Breast epithelium (tissue), 3 donors: ENCODE measurements around the gene C3orf80.

Experiments
- POLR2A ChIP-seq: fragments of 450-650 bp; IDR thresholded peaks from one replicate; pipeline ENCODE4 v1.6.1; 2016; ENCODE audit warnings: antibody characterized with exemption, mild to moderate bottlenecking, moderate library complexity
- TF ChIP-seq, protein P1 (sequence below), 3 donors: fragments of 450-650 bp; IDR thresholded peaks; one replicate each; pipeline ENCODE4 v1.5.1; 2016 to 2017; ENCODE audit warnings: antibody characterized with exemption in 3 of 3, mild to moderate bottlenecking in 3 of 3, moderate library complexity in 3 of 3

DNA sequence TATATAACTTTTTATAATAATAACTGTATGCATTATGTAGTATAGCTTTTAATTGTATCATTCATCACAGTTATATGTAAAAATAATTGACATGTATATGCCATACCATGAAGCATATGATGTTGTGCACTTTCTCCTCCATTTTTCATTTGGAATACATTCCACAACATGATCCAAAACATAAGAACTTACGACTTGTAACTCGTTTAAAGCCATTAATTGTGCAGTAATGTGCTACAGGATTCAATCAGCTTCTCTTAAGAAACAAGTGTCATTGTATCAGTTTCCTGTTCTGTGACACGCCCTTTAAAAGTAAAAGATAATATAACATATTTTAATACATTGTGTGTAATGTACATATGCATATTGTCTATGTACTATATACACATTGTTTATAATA, 2.2 kb downstream of the C3orf80 start:
- TF ChIP-seq, protein P1, sequence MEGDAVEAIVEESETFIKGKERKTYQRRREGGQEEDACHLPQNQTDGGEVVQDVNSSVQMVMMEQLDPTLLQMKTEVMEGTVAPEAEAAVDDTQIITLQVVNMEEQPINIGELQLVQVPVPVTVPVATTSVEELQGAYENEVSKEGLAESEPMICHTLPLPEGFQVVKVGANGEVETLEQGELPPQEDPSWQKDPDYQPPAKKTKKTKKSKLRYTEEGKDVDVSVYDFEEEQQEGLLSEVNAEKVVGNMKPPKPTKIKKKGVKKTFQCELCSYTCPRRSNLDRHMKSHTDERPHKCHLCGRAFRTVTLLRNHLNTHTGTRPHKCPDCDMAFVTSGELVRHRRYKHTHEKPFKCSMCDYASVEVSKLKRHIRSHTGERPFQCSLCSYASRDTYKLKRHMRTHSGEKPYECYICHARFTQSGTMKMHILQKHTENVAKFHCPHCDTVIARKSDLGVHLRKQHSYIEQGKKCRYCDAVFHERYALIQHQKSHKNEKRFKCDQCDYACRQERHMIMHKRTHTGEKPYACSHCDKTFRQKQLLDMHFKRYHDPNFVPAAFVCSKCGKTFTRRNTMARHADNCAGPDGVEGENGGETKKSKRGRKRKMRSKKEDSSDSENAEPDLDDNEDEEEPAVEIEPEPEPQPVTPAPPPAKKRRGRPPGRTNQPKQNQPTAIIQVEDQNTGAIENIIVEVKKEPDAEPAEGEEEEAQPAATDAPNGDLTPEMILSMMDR (IDR thresholded peaks at IDR 0.05) = no peak
- no peak for TF ChIP-seq POLR2A
